Gastrocnemius medialis (tissue), 4 donors: ENCODE measurements around the gene ZP3.

Experiments used
- POLR2A ChIP-seq, 2 donors: fragments of 450-650 bp; IDR thresholded peaks; one replicate each; pipeline ENCODE4 v1.6.1; 2017; ENCODE audit warnings: antibody characterized with exemption in 2 of 2, mild to moderate bottlenecking in 2 of 2, moderate library complexity in 2 of 2
- TF ChIP-seq, protein P1 (sequence below), 5 experiments: fragments of 450-650 bp in 3 of 5; fragments of 200-600 bp in 2 of 5; sonication (generic) in 2 of 5; IDR thresholded peaks in 4 of 5; conservative IDR thresholded peaks in 1 of 5; 1 replicate in 4 of 5; 2 replicates in 1 of 5; pipeline ENCODE4 v1.5.1; 2016 to 2019; ENCODE audit warnings: antibody characterized with exemption in 5 of 5, mild to moderate bottlenecking in 3 of 5, moderate library complexity in 3 of 5

DNA sequence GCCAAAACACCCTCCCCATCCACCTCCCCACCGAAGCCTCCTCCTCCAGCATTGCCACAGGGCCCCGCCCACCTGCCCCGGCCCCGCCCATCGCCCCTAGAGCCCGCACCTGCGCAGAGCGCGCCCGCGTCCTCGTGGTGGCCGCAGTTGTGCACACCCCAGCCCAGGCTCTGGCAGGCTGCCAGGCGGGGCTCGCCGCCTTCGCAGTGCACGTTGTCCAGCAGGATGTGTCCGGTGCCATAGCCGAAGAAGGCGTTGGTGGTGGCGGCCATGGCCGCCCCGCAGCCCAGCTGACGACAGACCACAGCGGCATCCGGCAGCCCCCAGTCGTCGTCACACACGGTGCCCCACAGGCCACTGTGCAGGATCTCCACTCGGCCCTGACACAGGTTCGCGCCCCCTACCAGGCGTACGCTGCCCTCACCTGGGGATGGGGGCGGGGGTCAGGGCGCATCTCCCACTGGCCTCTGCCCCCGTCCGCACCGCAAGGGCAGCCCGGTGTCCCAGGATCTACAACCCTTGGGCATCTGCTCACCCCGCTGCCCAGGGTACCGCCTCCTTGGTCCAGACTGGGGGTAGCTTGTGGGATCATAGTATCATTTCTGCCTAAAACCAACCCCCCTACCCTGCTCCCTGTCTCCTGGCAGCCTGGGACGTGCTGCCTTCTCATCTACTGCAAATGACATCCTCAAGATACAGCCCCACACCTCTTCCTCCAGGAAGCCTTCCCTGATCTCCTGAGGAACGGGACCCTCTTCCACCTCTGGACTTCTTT, 27.2 kb upstream of the ZP3 start:
- TF ChIP-seq, protein P1, sequence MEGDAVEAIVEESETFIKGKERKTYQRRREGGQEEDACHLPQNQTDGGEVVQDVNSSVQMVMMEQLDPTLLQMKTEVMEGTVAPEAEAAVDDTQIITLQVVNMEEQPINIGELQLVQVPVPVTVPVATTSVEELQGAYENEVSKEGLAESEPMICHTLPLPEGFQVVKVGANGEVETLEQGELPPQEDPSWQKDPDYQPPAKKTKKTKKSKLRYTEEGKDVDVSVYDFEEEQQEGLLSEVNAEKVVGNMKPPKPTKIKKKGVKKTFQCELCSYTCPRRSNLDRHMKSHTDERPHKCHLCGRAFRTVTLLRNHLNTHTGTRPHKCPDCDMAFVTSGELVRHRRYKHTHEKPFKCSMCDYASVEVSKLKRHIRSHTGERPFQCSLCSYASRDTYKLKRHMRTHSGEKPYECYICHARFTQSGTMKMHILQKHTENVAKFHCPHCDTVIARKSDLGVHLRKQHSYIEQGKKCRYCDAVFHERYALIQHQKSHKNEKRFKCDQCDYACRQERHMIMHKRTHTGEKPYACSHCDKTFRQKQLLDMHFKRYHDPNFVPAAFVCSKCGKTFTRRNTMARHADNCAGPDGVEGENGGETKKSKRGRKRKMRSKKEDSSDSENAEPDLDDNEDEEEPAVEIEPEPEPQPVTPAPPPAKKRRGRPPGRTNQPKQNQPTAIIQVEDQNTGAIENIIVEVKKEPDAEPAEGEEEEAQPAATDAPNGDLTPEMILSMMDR (IDR thresholded peaks at IDR 0.05 in 4 of 5, conservative IDR thresholded peaks at IDR 0.05 in 1 of 5), result no peak
- no peak for TF ChIP-seq POLR2A (IDR thresholded peaks at IDR 0.05)
